Colonic mucosa (tissue), 4 donors: ENCODE measurements around the gene LDB3. TPM values are rescaled to one million over a fixed set of nuclear protein-coding genes. Genes with fewer than 3 reads are reported as not detected.

ENCODE experiments used
- DNase-seq: peaks from one replicate; pipeline ENCODE4 v3.0.0-alpha.2; 2020
- H3K27ac ChIP-seq: fragments of 200-600 bp; one replicate; pipeline ENCODE4 v1.8.0; 2021
- H3K27me3 ChIP-seq: fragments of 200-600 bp; one replicate; pipeline ENCODE4 v1.8.0; 2021
- H3K36me3 ChIP-seq: fragments of 200-600 bp; one replicate; pipeline ENCODE4 v1.8.0; 2021
- H3K4me1 ChIP-seq: fragments of 200-600 bp; one replicate; pipeline ENCODE4 v1.8.0; 2021; ENCODE audit warnings: mild to moderate bottlenecking
- H3K4me3 ChIP-seq: fragments of 200-600 bp; one replicate; pipeline ENCODE4 v1.8.0; 2021
- H3K9ac ChIP-seq, 2 donors: one replicate each; pipeline ENCODE4 v1.7.0; 2013; ENCODE audit warnings: control low read depth in 2 of 2, low read depth in 2 of 2, low read length in 2 of 2
- H3K9me3 ChIP-seq: fragments of 200-600 bp; one replicate; pipeline ENCODE4 v1.8.0; 2021
- intact Hi-C: fragments of 100-400 bp; cut with DNase I; formaldehyde crosslinking; loops from one replicate; pipeline ENCODE4 v1.14.1; 2022
- total RNA-seq, 2 donors: library from RNA; stranded (reverse); fragmentation: NEBNext Ultra II Directional in 1 of 2; extraction: Animal tissue kit (Norgen Biotek cat#: 25700) in 1 of 2; gene quantifications; one replicate each; pipeline ENCODE4 v1.2.1, GENCODE V29; 2021
- TF ChIP-seq, protein P1 (sequence below): fragments of 200-600 bp; IDR thresholded peaks from one replicate; pipeline ENCODE4 v1.8.0; 2022; ENCODE audit warnings: antibody characterized with exemption, mild to moderate bottlenecking
- donor health status: healthy.
- donor health status: DM: no; HTN: no; CAD: no.
- donor health status: DM: no; HTN: no; CAD: no.

The LDB3 gene
- total RNA-seq, 2 donors from 2014 or later, result 0.72 to 4.7 TPM

DNA sequence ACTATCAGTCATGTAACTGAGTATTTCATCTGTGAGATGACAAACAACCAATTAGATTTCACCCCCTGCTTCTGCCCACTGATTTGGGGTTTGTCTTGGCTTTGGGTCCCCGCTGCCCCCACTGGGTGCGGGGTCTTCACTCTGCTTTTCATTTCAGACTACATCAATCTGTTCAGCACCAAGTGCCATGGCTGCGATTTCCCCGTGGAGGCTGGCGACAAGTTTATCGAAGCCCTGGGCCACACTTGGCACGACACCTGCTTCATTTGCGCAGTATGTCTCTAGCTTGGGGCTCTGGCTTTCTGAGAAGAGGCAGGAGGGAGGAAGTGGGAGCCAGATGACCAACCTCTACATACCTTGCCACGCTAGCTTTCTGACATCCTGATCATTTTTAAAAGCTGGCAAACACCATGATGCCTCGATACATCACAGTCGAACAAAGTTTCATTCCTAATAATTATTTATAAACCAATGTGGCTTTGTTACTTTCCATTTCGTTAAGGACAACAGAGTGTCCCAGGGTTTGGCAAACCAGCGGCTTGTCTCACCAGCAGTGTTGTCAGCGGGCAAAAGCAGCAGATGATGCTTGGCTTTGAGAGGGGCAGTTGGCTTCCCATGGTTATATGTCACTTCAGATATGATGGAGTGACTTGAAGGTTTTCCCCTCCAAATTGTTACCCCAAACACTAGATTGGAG, 57.8 kb downstream of the LDB3 start:
- intact Hi-C loops, result no loop called here
- no peak overlapping the region for H3K27ac ChIP-seq

DNA sequence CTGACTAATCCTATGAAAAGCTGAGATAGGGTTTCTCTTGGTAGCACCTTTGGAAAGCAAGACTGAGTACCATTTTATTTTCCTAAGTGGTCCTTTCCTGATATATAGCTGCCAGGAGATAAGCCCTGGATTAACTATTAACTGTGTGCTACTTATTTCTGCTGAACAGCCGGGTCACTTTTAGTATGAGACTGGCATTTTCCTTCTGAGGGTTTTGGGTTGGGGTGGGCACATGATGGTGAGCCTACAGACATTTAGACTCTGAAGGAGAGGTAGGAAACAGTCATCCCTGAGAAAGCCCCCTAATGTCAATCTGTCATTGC, 58.3 kb downstream of the LDB3 start:
- no peak for DNase-seq
- no peaks in the 10 kb centered on the region for H3K36me3 ChIP-seq
- intact Hi-C loops, result no loop called here
- no peak overlapping the region for H3K27ac ChIP-seq
- H3K9ac ChIP-seq, result no peak overlapping the region
- no peaks in the 10 kb centered on the region for H3K9me3 ChIP-seq
- no peaks in the 10 kb centered on the region for H3K27me3 ChIP-seq
- no peaks in the 10 kb centered on the region for H3K4me1 ChIP-seq
- TF ChIP-seq, protein P1, sequence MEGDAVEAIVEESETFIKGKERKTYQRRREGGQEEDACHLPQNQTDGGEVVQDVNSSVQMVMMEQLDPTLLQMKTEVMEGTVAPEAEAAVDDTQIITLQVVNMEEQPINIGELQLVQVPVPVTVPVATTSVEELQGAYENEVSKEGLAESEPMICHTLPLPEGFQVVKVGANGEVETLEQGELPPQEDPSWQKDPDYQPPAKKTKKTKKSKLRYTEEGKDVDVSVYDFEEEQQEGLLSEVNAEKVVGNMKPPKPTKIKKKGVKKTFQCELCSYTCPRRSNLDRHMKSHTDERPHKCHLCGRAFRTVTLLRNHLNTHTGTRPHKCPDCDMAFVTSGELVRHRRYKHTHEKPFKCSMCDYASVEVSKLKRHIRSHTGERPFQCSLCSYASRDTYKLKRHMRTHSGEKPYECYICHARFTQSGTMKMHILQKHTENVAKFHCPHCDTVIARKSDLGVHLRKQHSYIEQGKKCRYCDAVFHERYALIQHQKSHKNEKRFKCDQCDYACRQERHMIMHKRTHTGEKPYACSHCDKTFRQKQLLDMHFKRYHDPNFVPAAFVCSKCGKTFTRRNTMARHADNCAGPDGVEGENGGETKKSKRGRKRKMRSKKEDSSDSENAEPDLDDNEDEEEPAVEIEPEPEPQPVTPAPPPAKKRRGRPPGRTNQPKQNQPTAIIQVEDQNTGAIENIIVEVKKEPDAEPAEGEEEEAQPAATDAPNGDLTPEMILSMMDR, result no peak
- no peak overlapping the region for H3K4me3 ChIP-seq

More for the DNA sequence above, 57.8 kb downstream of the LDB3 start:
- Histone ChIP-seq H3K27me3 (no peaks in the 10 kb centered on the region), H3K9ac (no peak overlapping the region), H3K36me3 (no peaks in the 10 kb centered on the region), H3K4me3 (no peak overlapping the region), H3K4me1 (no peaks in the 10 kb centered on the region), H3K9me3 (no peaks in the 10 kb centered on the region)
- DNase-seq, result no peak
- TF ChIP-seq, protein P1, result no peak

DNA sequence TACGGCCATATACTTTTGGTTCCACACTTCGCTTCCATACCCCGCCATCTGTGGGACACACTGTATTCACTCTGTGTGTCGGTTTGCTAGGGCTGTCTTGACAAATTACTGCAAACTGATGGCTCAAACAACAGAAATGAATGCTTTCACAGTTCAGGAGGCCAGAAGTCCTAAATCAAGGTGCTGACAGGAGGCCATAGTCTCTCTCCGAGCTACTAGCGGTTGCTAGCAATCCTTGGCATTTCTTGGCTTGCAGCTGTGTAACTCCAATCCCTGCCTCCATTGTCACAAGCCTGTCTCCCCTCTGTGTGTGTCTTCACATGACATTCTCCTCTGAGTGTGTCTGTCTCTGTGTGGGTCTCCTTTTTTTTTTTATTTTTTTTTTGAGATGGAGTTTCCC, 59.2 kb downstream of the LDB3 start:
- H3K27me3 ChIP-seq, result no peaks in the 10 kb centered on the region
- H3K4me3 ChIP-seq, result no peak overlapping the region
- no peaks in the 10 kb centered on the region for H3K9me3 ChIP-seq
- no peaks in the 10 kb centered on the region for H3K4me1 ChIP-seq
- TF ChIP-seq, protein P1, result no peak
- intact Hi-C loops, result no loop called here
- H3K36me3 ChIP-seq, result no peaks in the 10 kb centered on the region
- H3K9ac ChIP-seq, result no peak overlapping the region
- H3K27ac ChIP-seq, result no peak overlapping the region
- DNase-seq, result no peak

DNA sequence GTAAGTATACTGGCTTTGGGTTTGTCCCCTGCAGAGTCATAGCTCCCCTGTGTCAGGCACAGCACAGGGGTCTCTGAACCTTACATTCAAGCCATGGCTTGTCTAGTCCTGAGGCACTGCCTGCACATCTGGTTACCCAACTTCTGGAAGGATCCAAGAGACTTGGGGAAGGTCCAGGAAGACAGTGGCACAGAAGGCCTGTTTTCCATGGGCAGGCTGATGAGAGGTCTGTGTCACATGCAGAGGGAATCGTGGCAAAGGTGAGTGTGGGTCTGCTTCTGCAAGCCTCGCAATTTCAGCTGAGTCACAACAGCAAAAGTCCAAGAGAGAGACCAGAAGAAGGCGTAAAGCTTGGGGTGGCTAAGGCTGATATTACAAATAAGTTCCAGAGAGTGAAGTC, 59.7 kb downstream of the LDB3 start:
- DNase-seq, result no peak
- intact Hi-C loops, result no loop called here
- H3K4me3 ChIP-seq, result no peak overlapping the region
- TF ChIP-seq, protein P1, result no peak
- H3K9me3 ChIP-seq, result no peaks in the 10 kb centered on the region
- H3K27me3 ChIP-seq, result no peaks in the 10 kb centered on the region
- no peaks in the 10 kb centered on the region for H3K4me1 ChIP-seq
- no peak overlapping the region for H3K27ac ChIP-seq
- no peak overlapping the region for H3K9ac ChIP-seq
- H3K36me3 ChIP-seq, result no peaks in the 10 kb centered on the region

DNA sequence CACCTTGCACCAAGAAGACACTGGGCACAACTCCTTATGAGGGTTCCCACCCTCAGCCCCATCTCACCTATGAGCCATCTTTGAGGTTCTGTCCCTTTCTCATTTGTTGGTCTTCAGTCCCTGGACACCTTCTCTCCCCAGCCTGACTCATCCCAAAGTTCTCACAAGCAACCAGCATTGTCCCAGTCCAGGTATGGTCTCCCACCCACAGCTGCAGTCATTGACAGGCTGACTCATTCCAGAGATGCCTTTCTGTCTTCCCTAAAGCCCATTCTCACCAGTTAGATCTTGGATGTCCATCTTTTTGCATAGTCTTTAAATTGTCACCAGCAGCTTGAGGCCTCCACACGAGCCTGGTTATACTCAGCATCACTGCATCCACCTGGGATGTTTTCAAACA, 61.4 kb downstream of the LDB3 start:
- no peak overlapping the region for H3K4me3 ChIP-seq
- TF ChIP-seq, protein P1, result no peak
- no peaks in the 10 kb centered on the region for H3K27me3 ChIP-seq
- intact Hi-C loops, result no loop called here
- DNase-seq, result no peak
- no peaks in the 10 kb centered on the region for H3K9me3 ChIP-seq
- H3K27ac ChIP-seq, result no peak overlapping the region
- H3K36me3 ChIP-seq, result no peaks in the 10 kb centered on the region
- H3K9ac ChIP-seq, result no peak overlapping the region
- no peaks in the 10 kb centered on the region for H3K4me1 ChIP-seq
